ENCODE measurements around the gene RARRES1.

DNA sequence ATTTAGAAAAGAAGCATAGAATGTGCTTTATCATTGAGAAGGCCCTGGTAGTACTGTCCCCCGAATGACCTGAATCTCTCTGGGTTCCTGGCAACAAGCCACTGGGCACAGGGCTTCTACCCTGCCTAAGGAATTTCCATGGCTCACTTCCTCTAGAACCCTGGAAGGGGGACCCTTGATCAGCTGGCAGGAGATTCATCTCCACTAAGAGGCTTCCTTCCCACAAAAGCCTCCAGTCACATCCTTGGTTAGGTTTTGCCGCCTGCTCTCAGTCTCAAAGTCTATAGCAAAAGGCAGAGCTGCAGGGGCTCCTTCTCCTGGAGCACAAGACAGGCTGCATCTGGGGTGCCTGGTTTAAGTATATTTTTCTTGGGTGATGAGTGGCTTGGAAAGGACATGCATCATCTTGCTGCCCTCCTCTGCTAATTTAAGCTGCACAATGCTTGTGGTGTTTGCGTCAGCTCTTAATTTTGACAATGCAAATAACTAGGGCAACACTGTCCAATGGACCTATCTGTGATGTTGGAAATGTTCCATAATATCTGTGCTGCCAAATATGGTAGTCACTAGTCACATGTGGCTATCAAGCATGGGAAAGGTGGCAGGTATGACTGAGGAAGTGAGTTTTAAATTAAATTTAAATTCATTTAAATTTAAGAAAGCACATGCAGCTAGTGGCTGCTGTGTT is 33.4 kb upstream of the RARRES1 start:
- no peak for TF ChIP-seq SUZ12 (IDR thresholded peaks at IDR 0.05; ENCODE audit: extremely low read depth, insufficient read depth, insufficient read length)
- TF ChIP-seq YY1 (IDR thresholded peaks at IDR 0.05; ENCODE audit: insufficient read depth, insufficient read length): no peak
- no peak for TF ChIP-seq ZNF274 (IDR thresholded peaks at IDR 0.05; ENCODE audit: low read depth, low read length)
